ENCODE results near the gene IL10RA.
"Not testable (repeated sequence)": the region's sequence is repeated elsewhere in the genome, so short reads cannot be mapped to it uniquely, and the experiment has no call there.

Gene IL10RA

GRCh38 chr11:117985953-117986887 is at the start of gene IL10RA:
IL10RA (plus strand) TSS chr11:117986394; CDS start chr11:117986468, 74 bp downstream.
- peak; percentile 52 for DNase-seq

GRCh38 chr11:117936973-117937372 is 49.2 kb upstream of the IL10RA start:
- no peak for DNase-seq

GRCh38 chr11:117940736-117941135 is 45.5 kb upstream of the IL10RA start:
- no peak for DNase-seq

- peak; percentile 28 for DNase-seq
Observed at GRCh38 chr11:117941163-117941707, 45.0 kb upstream of the IL10RA start.

GRCh38 chr11:117941976-117942654 is 44.1 kb upstream of the IL10RA start:
- DNase-seq = no peak

GRCh38 chr11:117944554-117944953 is 41.6 kb upstream of the IL10RA start:
- no peak for DNase-seq

- no peak for DNase-seq
Observed at GRCh38 chr11:117945047-117945810, 41.0 kb upstream of the IL10RA start.

- no peak for DNase-seq
Observed at GRCh38 chr11:117946156-117946841, 39.9 kb upstream of the IL10RA start.

- peak; percentile 83 for DNase-seq
Observed at GRCh38 chr11:117946842-117947526, 39.2 kb upstream of the IL10RA start.

GRCh38 chr11:117947751-117948150 is 38.4 kb upstream of the IL10RA start:
- DNase-seq = not testable (repeated sequence)

GRCh38 chr11:117948466-117948865 is 37.7 kb upstream of the IL10RA start:
- not testable (repeated sequence) for DNase-seq

- DNase-seq = no peak
Observed at GRCh38 chr11:117949062-117949461, 37.1 kb upstream of the IL10RA start.

GRCh38 chr11:117950301-117950700 is 35.9 kb upstream of the IL10RA start:
- DNase-seq = no peak

- no peak for DNase-seq
Observed at GRCh38 chr11:117950993-117951961, 34.9 kb upstream of the IL10RA start.

GRCh38 chr11:117953024-117953671 is 33.0 kb upstream of the IL10RA start:
- DNase-seq = no peak

GRCh38 chr11:117958949-117959348 is 27.2 kb upstream of the IL10RA start:
- no peak for DNase-seq

GRCh38 chr11:117959438-117960149 is 26.6 kb upstream of the IL10RA start:
- no peak for DNase-seq

- DNase-seq = no peak
Observed at GRCh38 chr11:117960406-117960805, 25.8 kb upstream of the IL10RA start.

- DNase-seq = no peak
Observed at GRCh38 chr11:117961896-117962295, 24.3 kb upstream of the IL10RA start.
